ENCODE measurements around the gene MMS22L. TPM values are rescaled to one million over a fixed set of nuclear protein-coding genes. Genes with fewer than 3 reads are reported as not detected.

MMS22L gene
- total and polyA plus RNA-seq, 11 donors = 0.61 to 6.6 (median 2.3) TPM

- no peak for TF ChIP-seq CTCF (IDR thresholded peaks at IDR 0.05)
- no peak for TF ChIP-seq POLR2A (IDR thresholded peaks at IDR 0.05)
- DNase-seq (no peak), ATAC-seq (no peak)
- intact Hi-C loops (cut with DNase I) = loop anchor here in 8 of 10 donors (2.0 to 5.0 kb wide), 3 partner anchors 204 to 207 kb away; no protein-coding TSS in a partner anchor
- Histone ChIP-seq H3K4me3 (no peak overlapping the region), H3K9me3 (no peaks in the 10 kb centered on the region), H3K36me3 (no peaks in the 10 kb centered on the region), H3K27ac (no peak overlapping the region), H3K4me1 (peaks cover 0 to 3% (median 0%) of the 10 kb centered on the region in 12 donors), H3K27me3 (no peaks in the 10 kb centered on the region)
Observed at GRCh38 chr6:97187951-97188350, 95.1 kb downstream of the MMS22L start.

GRCh38 chr6:97186416-97186999 is 96.5 kb downstream of the MMS22L start:
- no peaks in the 10 kb centered on the region for H3K9me3 ChIP-seq
- DNase-seq (peak; percentile 45 to 60 (median 50)), ATAC-seq (peak in 3 of 4 donors; percentile 61 to 74 (median 66))
- TF ChIP-seq CTCF (IDR thresholded peaks at IDR 0.05) (peak; percentile 70 to 92 (median 85)), POLR2A (IDR thresholded peaks at IDR 0.05) (no peak)
- 19 to 27% (median 25%) methylated on average over 3 of the region's 3 CpGs for WGBS, 4 donors
- no peaks in the 10 kb centered on the region for H3K36me3 ChIP-seq
- intact Hi-C loops (cut with DNase I) = loop anchor here in 9 of 10 donors (1.0 to 5.0 kb wide), 4 partner anchors 206 to 208 kb away; no protein-coding TSS in a partner anchor
- H3K27me3 ChIP-seq = no peaks in the 10 kb centered on the region
- no peak overlapping the region for H3K4me3 ChIP-seq
- H3K27ac ChIP-seq = no peak overlapping the region
- peaks cover 0 to 3% (median 0%) of the 10 kb centered on the region in 12 donors for H3K4me1 ChIP-seq

GRCh38 chr6:97177905-97178304 is 105.1 kb downstream of the MMS22L start:
- no peak for DNase-seq
- 87 to 92% (median 89%) methylated on average over 3 of the region's 3 CpGs for WGBS, 4 donors

GRCh38 chr6:97176468-97176867 is 106.5 kb downstream of the MMS22L start:
- ATAC-seq = no peak
- Histone ChIP-seq H3K4me1 (no peaks in the 10 kb centered on the region), H3K9me3 (no peaks in the 10 kb centered on the region), H3K36me3 (peaks cover 0 to 12% (median 3%) of the 10 kb centered on the region in 9 donors), H3K27ac (no peak overlapping the region), H3K27me3 (no peaks in the 10 kb centered on the region), H3K4me3 (no peak overlapping the region)
- intact Hi-C loops (cut with DNase I) = no loop called here
- TF ChIP-seq CTCF (IDR thresholded peaks at IDR 0.05) (no peak), POLR2A (IDR thresholded peaks at IDR 0.05) (no peak)
- 68 to 81% (median 74%) methylated on average over 2 of the region's 2 CpGs for WGBS, 4 donors
- no peak for DNase-seq

More at GRCh38 chr6:97177905-97178304, 105.1 kb downstream of the MMS22L start:
- Histone ChIP-seq H3K4me1 (no peaks in the 10 kb centered on the region), H3K27me3 (no peaks in the 10 kb centered on the region), H3K9me3 (no peaks in the 10 kb centered on the region), H3K36me3 (peaks cover 0 to 4% (median 0%) of the 10 kb centered on the region in 9 donors), H3K4me3 (no peak overlapping the region), H3K27ac (no peak overlapping the region)
- ATAC-seq = no peak
- intact Hi-C loops (cut with DNase I) = no loop called here
- TF ChIP-seq CTCF (IDR thresholded peaks at IDR 0.05) = no peak
- TF ChIP-seq POLR2A (IDR thresholded peaks at IDR 0.05) = no peak

All from heart left ventricle (tissue), 16 donors.